ENCODE data around the gene SPEF1.

GRCh38 chr20:3802524-3803239, 21.4 kb upstream of the SPEF1 start:
- no peak for TF ChIP-seq CTCF (IDR thresholded peaks at IDR 0.05)
- no peak for TF ChIP-seq POLR2A (IDR thresholded peaks at IDR 0.05)
- no peak for TF ChIP-seq EP300 (IDR thresholded peaks at IDR 0.05)

Data from tibial nerve (tissue), 4 donors.